GM12878 (cell line): ENCODE measurements around the gene CCNY. TPM values are rescaled to one million over a fixed set of nuclear protein-coding genes. Genes with fewer than 3 reads are reported as not detected.

ENCODE experiments used
- ATAC-seq: fragments of 200-7000 bp; cut with Tn5 transposase; 3 replicates; pipeline ENCODE4 v1.9.1; 2020; ENCODE audit warnings: mild to moderate bottlenecking, moderate library complexity
- BruUV-seq: library from RNA; stranded (reverse); fragments of 400-500 nt; replicated peaks from 2 replicates; lab custom pipeline; 2021; lab: Mats Ljungman, UMichigan
- CTCF ChIA-PET: fragments of 300-600 bp; sonication (Branson Sonifier 250); formaldehyde crosslinking; extraction: SDS; loops from one replicate; lab custom pipeline; 2021; ENCODE audit warnings: inconsistent platforms; lab: Yijun Ruan, JAX
- POLR2A ChIA-PET: fragments of 350-600 bp; formaldehyde crosslinking; extraction: SDS; loops from one replicate; lab custom pipeline; 2021; ENCODE audit warnings: inconsistent platforms; lab: Charles Lee
- RAD21 ChIA-PET: fragments of 300-600 bp; sonication (Branson Sonifier 250); formaldehyde crosslinking; loops from one replicate; lab custom pipeline; 2023; ENCODE audit warnings: antibody characterized with exemption; ENCODE audit not compliant: unreplicated experiment; lab: Charles Lee
- SMC1A ChIA-PET: fragments of 300-600 bp; sonication (Branson Sonifier 250); formaldehyde crosslinking; loops from one replicate; lab custom pipeline; 2023; ENCODE audit not compliant: unreplicated experiment, uncharacterized antibody; lab: Charles Lee
- DNase-seq: peaks from one replicate; pipeline ENCODE4 v3.0.0-alpha.2; 2011; ENCODE audit warnings: low read depth, low spot score
- FAIRE-seq: peaks from 3 replicates; lab custom pipeline; 2011; peaks lifted over from hg19 to GRCh38; lab: Jason Lieb, UNC
- H2AFZ ChIP-seq: 2 replicates; pipeline ENCODE4 v1.6.0; 2011; ENCODE audit warnings: low read depth, low read length, control low read depth; ENCODE audit not compliant: control insufficient read depth
- H3K27ac ChIP-seq: 2 replicates; pipeline ENCODE4 v1.5.1; 2011; ENCODE audit warnings: control low read depth; ENCODE audit not compliant: control insufficient read depth, insufficient read depth
- H3K27me3 ChIP-seq, 2 experiments: replicated peaks in 1 of 2; 2 replicates each; pipeline versions ENCODE4 v1.6.0 to v1.6.1; 2011; ENCODE audit warnings: low read length in 1 of 2; ENCODE audit not compliant: control insufficient read depth in 2 of 2, insufficient read depth in 2 of 2
- H3K36me3 ChIP-seq, 2 experiments: 2 replicates each; pipeline ENCODE4 v1.5.1; 2011; ENCODE audit warnings: low read length in 1 of 2; ENCODE audit not compliant: control insufficient read depth in 2 of 2, insufficient read depth in 2 of 2
- H3K4me1 ChIP-seq: 2 replicates; pipeline ENCODE4 v1.6.1; 2011; ENCODE audit warnings: mild to moderate bottlenecking, low read length, moderate library complexity, mixed read lengths; ENCODE audit not compliant: control insufficient read depth, insufficient read depth
- H3K4me2 ChIP-seq: 2 replicates; pipeline ENCODE4 v1.6.0; 2011; ENCODE audit warnings: control low read depth; ENCODE audit not compliant: control insufficient read depth, insufficient read depth
- H3K4me3 ChIP-seq: fragments of 200-600 bp; sonication (generic); 2 replicates; pipeline ENCODE4 v1.5.1; 2016
- H3K79me2 ChIP-seq: 2 replicates; pipeline ENCODE4 v1.6.0; 2011; ENCODE audit warnings: low read length; ENCODE audit not compliant: control insufficient read depth, insufficient read depth
- H3K9ac ChIP-seq: 2 replicates; pipeline ENCODE4 v1.8.0; 2011; ENCODE audit warnings: low read length, control low read depth, mixed read lengths; ENCODE audit not compliant: control insufficient read depth, insufficient read depth
- H3K9me3 ChIP-seq: replicated peaks from 3 replicates; pipeline ENCODE4 v1.5.1; 2011; ENCODE audit warnings: mild to moderate bottlenecking, low read length; ENCODE audit not compliant: control insufficient read depth, insufficient read depth
- H4K20me1 ChIP-seq: 2 replicates; pipeline ENCODE4 v1.6.0; 2011; ENCODE audit not compliant: control insufficient read depth, insufficient read depth
- CBX3 ChIP-seq: fragments of 200-600 bp; sonication (generic); IDR thresholded peaks from 2 replicates; pipeline ENCODE4 v1.6.1; 2016; ENCODE audit warnings: low read depth, borderline replicate concordance
- IKZF1 ChIP-seq: fragments of 450-650 bp; conservative IDR thresholded peaks from 2 replicates; pipeline ENCODE4 v1.6.1; 2017; ENCODE audit warnings: antibody characterized with exemption, mild to moderate bottlenecking
- JUND ChIP-seq: IDR thresholded peaks from 2 replicates; pipeline ENCODE4 v1.6.1; 2012; ENCODE audit warnings: low read depth, mild to moderate bottlenecking, low read length, improper control_type of control experiment, moderate library complexity
- POU2F2 ChIP-seq: IDR thresholded peaks from 3 replicates; pipeline ENCODE4 v1.6.1; 2011; ENCODE audit warnings: low read depth, mild to moderate bottlenecking, low read length, borderline replicate concordance
- RUNX3 ChIP-seq: IDR thresholded peaks from 2 replicates; pipeline ENCODE4 v1.6.1; 2012; ENCODE audit warnings: low read length, inconsistent platforms
- SPI1 ChIP-seq: IDR thresholded peaks from 2 replicates; pipeline ENCODE4 v1.6.1; 2011; ENCODE audit warnings: low read depth, mild to moderate bottlenecking, low read length, moderate library complexity, borderline replicate concordance; ENCODE audit not compliant: insufficient read depth
- ZNF622 ChIP-seq: fragments of 450-650 bp; IDR thresholded peaks from 2 replicates; pipeline ENCODE4 v1.6.1; 2017; ENCODE audit warnings: mild to moderate bottlenecking, inconsistent platforms
- WGBS: methylation state at CpG from one replicate; pipeline ENCODE4 v1.1.6; 2016; ENCODE audit warnings: low lambda C conversion rate; ENCODE audit not compliant: insufficient replicate concordance, insufficient coverage; ENCODE audit errors: missing lambda C conversion rate; 5-methylcytosine and 5-hydroxymethylcytosine counted together
- in situ Hi-C: fragments of 300-500 bp; cut with MboI; formaldehyde crosslinking; loops from 9 replicates; pipeline ENCODE4 v1.14.3; 2018; ENCODE audit warnings: mixed read lengths
- intact Hi-C: fragments of 100-400 bp; cut with micrococcal nuclease; formaldehyde crosslinking; loops from one replicate; pipeline ENCODE4 v1.14.2; 2022; ENCODE audit not compliant: unreplicated experiment
- polyA plus RNA-seq, 11 experiments: library from polyadenylated mRNA; depleted of rRNA in 4 of 11; unstranded in 6 of 11; stranded (reverse) in 5 of 11; fragments of >200 nt; fragmentation: Nextera tagmentation in 4 of 11; fragmentation: Illumina TruSeq in 1 of 11; extraction: Ambion mirVana in 4 of 11; extraction: Trizol in 1 of 11; gene quantifications; 1 replicate in 1 of 11; 2 replicates in 10 of 11; pipeline versions ENCODE4 v1.2.1 to v1.2.3, GENCODE V29; 2011 to 2016; ENCODE audit warnings: inconsistent platforms in 2 of 11, missing spikeins in 2 of 11, low read depth in 1 of 11
- total RNA-seq, 4 experiments: library from RNA; depleted of rRNA in 3 of 4; stranded (reverse); fragments of >200 nt in 3 of 4; fragmentation: Illumina TruSeq in 1 of 4; extraction: Trizol in 1 of 4; gene quantifications; 2 replicates each; pipeline versions ENCODE4 v1.2.1 to v1.2.3, GENCODE V29; 2013 to 2021

The CCNY gene
- total and polyA plus RNA-seq, 10 of the 15 experiments (the other 5 are each of a cell fraction or from before 2014, with no cell fraction given) = 3.6 to 50.0 (median 26.1) TPM

DNA sequence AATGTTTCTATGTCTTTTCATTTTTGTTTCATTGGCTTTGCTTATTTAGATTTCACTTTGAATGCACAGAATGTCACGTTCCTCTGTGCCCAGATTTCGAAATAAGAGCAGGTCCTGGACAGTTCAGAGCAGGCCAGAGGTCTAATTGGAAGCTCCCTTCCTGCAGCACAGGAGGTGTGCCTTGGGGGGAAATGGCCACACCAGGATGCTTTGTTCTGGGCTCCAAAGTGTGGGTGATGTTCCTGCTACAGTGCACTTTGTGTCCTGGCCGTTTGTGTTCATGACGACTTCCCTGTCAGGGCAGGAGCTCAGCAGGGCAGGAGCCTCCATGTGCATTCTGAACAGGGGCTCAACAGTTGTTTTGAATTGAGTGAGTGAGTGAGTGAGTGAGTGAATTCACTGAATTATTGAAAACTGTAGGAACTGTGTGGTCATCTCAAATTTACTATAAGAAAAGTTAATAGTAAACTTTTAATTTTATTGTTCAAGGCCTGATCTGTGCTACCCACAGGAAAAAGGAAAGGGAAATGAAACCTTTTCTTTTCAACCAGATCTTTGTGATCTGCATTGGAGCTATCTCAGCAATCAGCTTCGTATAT lies 159.3 kb downstream of the CCNY start:
- ChIA-PET SMC1A (interaction anchor here (0.5 to 2.3 kb wide), 10 partner anchors 9 to 501 kb away, joined by 3 to 7 read pairs (median 3); no protein-coding TSS in a partner anchor), CTCF (interaction anchor here (0.7 to 1.9 kb wide), 6 partner anchors 10 to 256 kb away, joined by 3 to 7 read pairs (median 4); no protein-coding TSS in a partner anchor), RAD21 (interaction anchor here (0.7 to 1.9 kb wide), 4 partner anchors 10 to 142 kb away, joined by 3 to 5 read pairs (median 4); no protein-coding TSS in a partner anchor), POLR2A (interaction anchor here (1.0 kb wide), 1 partner anchor 360 kb away, joined by 3 read pairs; no protein-coding TSS in a partner anchor)
- no peak overlapping the region for H3K4me3 ChIP-seq
- no peaks in the 10 kb centered on the region for H3K9me3 ChIP-seq
- peaks cover 22% of the 10 kb centered on the region for H3K4me1 ChIP-seq
- peak overlapping the region; percentile 40; the same call in 1 of the 2 replicates for H3K4me2 ChIP-seq
- in situ Hi-C loops = no loop called here
- no peaks in the 10 kb centered on the region for H3K27me3 ChIP-seq
- TF ChIP-seq IKZF1 = peak; percentile 19; the same call in 1 of the 2 replicates
- peak; percentile 76 for TF ChIP-seq SPI1
- no peak for TF ChIP-seq CBX3
- peak; percentile 42 for TF ChIP-seq RUNX3
- H3K79me2 ChIP-seq = no peaks in the 10 kb centered on the region
- no TSS peak for BruUV-seq
- H3K36me3 ChIP-seq = no peaks in the 10 kb centered on the region; a peak in 3 of 4 replicates
- H4K20me1 ChIP-seq = 0 out of 2 replicates have a peak, but pooled peaks cover 4% of the 10 kb centered on the region
- H2AFZ ChIP-seq = no peak overlapping the region; the same call in 1 of the 2 replicates
- intact Hi-C loops = no loop called here
- no peak for DNase-seq
- 52% methylated on average over 5 of the region's 5 CpGs for WGBS
- FAIRE-seq = no peak
- 0 out of 2 replicates have a peak overlapping the region, but pooled peaks have one; percentile 7 for H3K9ac ChIP-seq
- peak; percentile 81 for ATAC-seq
- no peak overlapping the region for H3K27ac ChIP-seq

- WGBS = 94% methylated on average over 3 of the region's 3 CpGs
- H3K79me2 ChIP-seq = no peaks in the 10 kb centered on the region
Observed at GRCh38 chr10:35497909-35498308, 161.6 kb downstream of the CCNY start.

More at GRCh38 chr10:35497909-35498308, 161.6 kb downstream of the CCNY start:
- FAIRE-seq = no peak
- no peaks in the 10 kb centered on the region for H3K27me3 ChIP-seq
- no peak overlapping the region for H3K9ac ChIP-seq
- H3K4me3 ChIP-seq = no peak overlapping the region
- no TSS peak for BruUV-seq
- no peak for DNase-seq
- TF ChIP-seq POU2F2 (no peak), JUND (no peak), ZNF622 (no peak), SPI1 (no peak)
- H3K4me1 ChIP-seq = peaks cover 22% of the 10 kb centered on the region
- no peak overlapping the region for H3K27ac ChIP-seq
- ChIA-PET RAD21 (interaction anchor here (1.2 kb wide), 1 partner anchor 137 kb away, joined by 3 read pairs; no protein-coding TSS in a partner anchor), CTCF (interaction anchor here (1.1 kb wide), 1 partner anchor 9 kb away, joined by 3 read pairs; no protein-coding TSS in a partner anchor), POLR2A (no interaction called here), SMC1A (interaction anchor here (0.6 to 2.3 kb wide), 2 partner anchors 8 to 51 kb away, joined by 4 to 7 read pairs; no protein-coding TSS in a partner anchor)
- in situ Hi-C loops (no loop called here), intact Hi-C loops (no loop called here)
- H3K9me3 ChIP-seq = no peaks in the 10 kb centered on the region
- no peak overlapping the region for H2AFZ ChIP-seq
- no peak for ATAC-seq
- H3K4me2 ChIP-seq = no peak overlapping the region; the same call in 1 of the 2 replicates
- H4K20me1 ChIP-seq = 0 out of 2 replicates have a peak, but pooled peaks cover 4% of the 10 kb centered on the region
- no peaks in the 10 kb centered on the region; a peak in 1 of 4 replicates for H3K36me3 ChIP-seq
